H9 (cell line): ENCODE data around the gene PHACTR1. TPM values are rescaled to one million over a fixed set of nuclear protein-coding genes. Genes with fewer than 3 reads are reported as not detected.

ENCODE experiments used
- DNase-seq: peaks from one replicate; pipeline ENCODE4 v3.0.0-alpha.2; 2017
- H2AFZ ChIP-seq: one replicate; pipeline ENCODE4 v1.6.1; 2013; ENCODE audit warnings: mild to moderate bottlenecking, low read length, control low read depth, moderate library complexity
- H2AK5ac ChIP-seq: 2 replicates; pipeline ENCODE4 v1.6.1; 2013; ENCODE audit warnings: low read length, control low read depth, mixed read lengths; ENCODE audit not compliant: insufficient read length
- H2BK120ac ChIP-seq: one replicate; pipeline ENCODE4 v1.6.1; 2013; ENCODE audit warnings: low read depth, mild to moderate bottlenecking, low read length, control low read depth, inconsistent platforms; ENCODE audit not compliant: poor library complexity, severe bottlenecking
- H2BK12ac ChIP-seq: 2 replicates; pipeline ENCODE4 v1.6.1; 2013; ENCODE audit warnings: low read length, control low read depth, mixed read lengths, low read depth; ENCODE audit not compliant: insufficient read length
- H2BK15ac ChIP-seq: 2 replicates; pipeline ENCODE4 v1.6.1; 2013; ENCODE audit warnings: low read depth, low read length, control low read depth
- H2BK20ac ChIP-seq: one replicate; pipeline ENCODE4 v1.6.1; 2013; ENCODE audit warnings: low read depth, mild to moderate bottlenecking, low read length, control low read depth, inconsistent platforms; ENCODE audit not compliant: poor library complexity, severe bottlenecking
- H2BK5ac ChIP-seq: 2 replicates; pipeline ENCODE4 v1.6.1; 2013; ENCODE audit warnings: low read length, control low read depth, mixed read lengths; ENCODE audit not compliant: insufficient read length
- H3K14ac ChIP-seq: 2 replicates; pipeline ENCODE4 v1.6.1; 2013; ENCODE audit warnings: low read length, control low read depth; ENCODE audit not compliant: insufficient read depth
- H3K18ac ChIP-seq: 2 replicates; pipeline ENCODE4 v1.6.1; 2013; ENCODE audit warnings: low read depth, mild to moderate bottlenecking, mixed read lengths, low read length, control low read depth; ENCODE audit not compliant: insufficient read length
- H3K23ac ChIP-seq: 2 replicates; pipeline ENCODE4 v1.6.1; 2013; ENCODE audit warnings: low read length, control low read depth, mixed read lengths, low read depth; ENCODE audit not compliant: insufficient read length
- H3K23me2 ChIP-seq: 2 replicates; pipeline ENCODE4 v1.6.1; 2013; ENCODE audit warnings: low read depth, mild to moderate bottlenecking, mixed read lengths, low read length, control low read depth; ENCODE audit not compliant: insufficient read length, poor library complexity, severe bottlenecking
- H3K27ac ChIP-seq: 2 replicates; pipeline ENCODE4 v1.5.1; 2013; ENCODE audit warnings: low read length, control low read depth, mixed read lengths, low read depth; ENCODE audit not compliant: insufficient read length
- H3K27me3 ChIP-seq: 2 replicates; pipeline ENCODE4 v1.6.1; 2013; ENCODE audit warnings: low read length, control low read depth, inconsistent platforms; ENCODE audit not compliant: insufficient read depth
- H3K4ac ChIP-seq: 2 replicates; pipeline ENCODE4 v1.6.1; 2013; ENCODE audit warnings: low read depth, mild to moderate bottlenecking, control low read depth, inconsistent platforms, low read length, moderate library complexity
- H3K4me1 ChIP-seq: 2 replicates; pipeline ENCODE4 v1.6.1; 2013; ENCODE audit warnings: low read length, control low read depth, inconsistent platforms; ENCODE audit not compliant: insufficient read depth
- H3K4me2 ChIP-seq: 2 replicates; pipeline ENCODE4 v1.6.1; 2013; ENCODE audit warnings: low read length, control low read depth, mixed read lengths; ENCODE audit not compliant: insufficient read length, insufficient read depth
- H3K56ac ChIP-seq: 2 replicates; pipeline ENCODE4 v1.6.1; 2013; ENCODE audit warnings: low read depth, mild to moderate bottlenecking, mixed read lengths, low read length, control low read depth; ENCODE audit not compliant: insufficient read length
- H3K79me1 ChIP-seq: 2 replicates; pipeline ENCODE4 v1.6.1; 2013; ENCODE audit warnings: low read depth, mild to moderate bottlenecking, moderate library complexity, low read length, control low read depth, inconsistent platforms; ENCODE audit not compliant: insufficient read depth, poor library complexity, severe bottlenecking
- H3K79me2 ChIP-seq: 2 replicates; pipeline ENCODE4 v1.6.1; 2013; ENCODE audit warnings: low read length, control low read depth, inconsistent platforms; ENCODE audit not compliant: insufficient read depth
- H3K9ac ChIP-seq: 2 replicates; pipeline ENCODE4 v1.6.1; 2013; ENCODE audit warnings: low read length, control low read depth, mixed read lengths; ENCODE audit not compliant: insufficient read length; ENCODE audit errors: extremely low read depth
- H3K9me3 ChIP-seq: one replicate; pipeline ENCODE4 v1.6.1; 2013; ENCODE audit warnings: low read depth, low read length, inconsistent platforms; ENCODE audit not compliant: control insufficient read depth
- H3T11ph ChIP-seq: one replicate; pipeline ENCODE4 v1.6.1; 2013; ENCODE audit warnings: mild to moderate bottlenecking, low read length, control low read depth, inconsistent platforms
- H4K20me1 ChIP-seq: one replicate; pipeline ENCODE4 v1.6.1; 2013; ENCODE audit not compliant: control insufficient read depth, insufficient read length, insufficient read depth
- H4K5ac ChIP-seq: 2 replicates; pipeline ENCODE4 v1.6.1; 2013; ENCODE audit warnings: low read depth, mild to moderate bottlenecking, mixed read lengths, low read length, control low read depth; ENCODE audit not compliant: insufficient read length
- H4K8ac ChIP-seq: replicated peaks from 2 replicates; pipeline ENCODE4 v1.6.1; 2013; ENCODE audit warnings: low read length, control low read depth, mixed read lengths, low read depth; ENCODE audit not compliant: insufficient read length
- H4K91ac ChIP-seq: 2 replicates; pipeline ENCODE4 v1.6.1; 2013; ENCODE audit warnings: low read depth, mild to moderate bottlenecking, moderate library complexity, mixed read lengths, low read length, control low read depth; ENCODE audit not compliant: insufficient read length
- H3K27ac Mint-ChIP-seq, 3 experiments: 2 replicates in 2 of 3; 3 replicates in 1 of 3; pipeline ENCODE4 v1.8.0; 2020 to 2021; ENCODE audit warnings: mixed read lengths in 3 of 3, mild to moderate bottlenecking in 1 of 3, moderate library complexity in 1 of 3
- H3K27me3 Mint-ChIP-seq: 2 replicates; pipeline ENCODE4 v1.8.0; 2021; ENCODE audit warnings: low read depth, mild to moderate bottlenecking, moderate library complexity, mixed read lengths
- H3K36me3 Mint-ChIP-seq, 3 experiments: 2 replicates in 2 of 3; 3 replicates in 1 of 3; pipeline ENCODE4 v1.8.0; 2020 to 2021; ENCODE audit warnings: low read depth in 3 of 3, mixed read lengths in 3 of 3; ENCODE audit not compliant: insufficient read depth in 1 of 3
- H3K4me1 Mint-ChIP-seq, 2 experiments: 2 replicates each; pipeline ENCODE4 v1.8.0; 2020; ENCODE audit warnings: mixed read lengths in 2 of 2
- H3K4me3 Mint-ChIP-seq, 2 experiments: 2 replicates in 1 of 2; 3 replicates in 1 of 2; pipeline ENCODE4 v1.8.0; 2020 to 2021; ENCODE audit warnings: mild to moderate bottlenecking in 2 of 2, mixed read lengths in 2 of 2, moderate library complexity in 1 of 2
- H3K9me3 Mint-ChIP-seq, 2 experiments: 2 replicates in 1 of 2; 3 replicates in 1 of 2; pipeline ENCODE4 v1.8.0; 2020; ENCODE audit warnings: mild to moderate bottlenecking in 2 of 2, mixed read lengths in 2 of 2, moderate library complexity in 1 of 2
- total RNA-seq: library from RNA; stranded (reverse); gene quantifications from 2 replicates; pipeline ENCODE4 v1.2.1, GENCODE V29; 2021
- TF ChIP-seq, protein P1 (sequence below): fragments of 200-600 bp; sonication (generic); conservative IDR thresholded peaks from 3 replicates; pipeline ENCODE4 v1.8.0; 2021; ENCODE audit warnings: antibody characterized with exemption, mild to moderate bottlenecking

Gene PHACTR1
- total RNA-seq, 1 experiment from 2014 or later: 15.9 TPM

DNA sequence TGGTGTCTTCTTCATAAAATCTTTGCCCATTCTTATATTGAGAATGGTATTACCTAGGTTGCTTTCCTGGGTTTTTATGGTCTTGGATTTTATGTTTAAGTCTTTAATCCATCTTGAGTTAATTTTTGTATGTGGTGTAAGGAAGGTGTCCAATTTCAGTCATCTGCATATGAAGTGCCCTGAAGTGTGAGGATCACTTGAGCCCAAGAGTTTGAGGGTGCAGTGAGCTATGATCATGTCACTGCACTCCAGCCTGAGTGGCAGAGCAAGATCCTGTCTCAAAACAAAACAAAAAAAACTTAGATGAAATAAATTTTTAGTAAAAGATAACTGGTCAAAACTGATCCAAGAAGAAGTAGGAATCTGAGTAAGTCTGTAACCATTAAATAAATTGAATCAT, 396.4 kb downstream of the PHACTR1 start:
- no peak overlapping the region for H3K56ac ChIP-seq
- H3K79me2 ChIP-seq: no peaks in the 10 kb centered on the region
- no peaks in the 10 kb centered on the region for H3K27me3 ChIP-seq
- Mint-ChIP-seq H3K27ac (no peak overlapping the region), H3K27me3 (no peaks in the 10 kb centered on the region; the same call in 1 of the 2 replicates), H3K9me3 (peaks cover 8 to 17% of the 10 kb centered on the region in 2 experiments; a peak in 4 of 5 replicates), H3K4me3 (no peak overlapping the region), H3K4me1 (peaks cover 29% of the 10 kb centered on the region in 2 experiments), H3K36me3 (peaks cover 0 to 16% (median 2%) of the 10 kb centered on the region in 3 experiments; a peak in 5 of 7 replicates)
- H2BK20ac ChIP-seq: no peak overlapping the region
- H3K23ac ChIP-seq: no peak overlapping the region
- no peak overlapping the region for H2BK120ac ChIP-seq
- H2BK12ac ChIP-seq: no peak overlapping the region
- no peak overlapping the region for H3K18ac ChIP-seq
- no peaks in the 10 kb centered on the region for H3K23me2 ChIP-seq
- no peak overlapping the region for H4K5ac ChIP-seq
- H4K8ac ChIP-seq: no peak overlapping the region
- no peak overlapping the region for H4K91ac ChIP-seq
- no peak overlapping the region for H3K27ac ChIP-seq
- no peak overlapping the region for H3K14ac ChIP-seq
- no peak for DNase-seq
- TF ChIP-seq, protein P1, sequence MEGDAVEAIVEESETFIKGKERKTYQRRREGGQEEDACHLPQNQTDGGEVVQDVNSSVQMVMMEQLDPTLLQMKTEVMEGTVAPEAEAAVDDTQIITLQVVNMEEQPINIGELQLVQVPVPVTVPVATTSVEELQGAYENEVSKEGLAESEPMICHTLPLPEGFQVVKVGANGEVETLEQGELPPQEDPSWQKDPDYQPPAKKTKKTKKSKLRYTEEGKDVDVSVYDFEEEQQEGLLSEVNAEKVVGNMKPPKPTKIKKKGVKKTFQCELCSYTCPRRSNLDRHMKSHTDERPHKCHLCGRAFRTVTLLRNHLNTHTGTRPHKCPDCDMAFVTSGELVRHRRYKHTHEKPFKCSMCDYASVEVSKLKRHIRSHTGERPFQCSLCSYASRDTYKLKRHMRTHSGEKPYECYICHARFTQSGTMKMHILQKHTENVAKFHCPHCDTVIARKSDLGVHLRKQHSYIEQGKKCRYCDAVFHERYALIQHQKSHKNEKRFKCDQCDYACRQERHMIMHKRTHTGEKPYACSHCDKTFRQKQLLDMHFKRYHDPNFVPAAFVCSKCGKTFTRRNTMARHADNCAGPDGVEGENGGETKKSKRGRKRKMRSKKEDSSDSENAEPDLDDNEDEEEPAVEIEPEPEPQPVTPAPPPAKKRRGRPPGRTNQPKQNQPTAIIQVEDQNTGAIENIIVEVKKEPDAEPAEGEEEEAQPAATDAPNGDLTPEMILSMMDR: no peak
- no peak overlapping the region for H2BK15ac ChIP-seq
- H2BK5ac ChIP-seq: no peak overlapping the region
- H3K9me3 ChIP-seq: no peaks in the 10 kb centered on the region
- H3T11ph ChIP-seq: no peak overlapping the region
- no peak overlapping the region for H3K4ac ChIP-seq
- H3K9ac ChIP-seq: no peak overlapping the region
- no peaks in the 10 kb centered on the region for H3K79me1 ChIP-seq
- no peak overlapping the region for H2AFZ ChIP-seq
- no peak overlapping the region for H3K4me2 ChIP-seq
- no peaks in the 10 kb centered on the region for H3K4me1 ChIP-seq
- no peak overlapping the region for H2AK5ac ChIP-seq
- no peaks in the 10 kb centered on the region for H4K20me1 ChIP-seq
